Measurements from ENCODE around the gene CAB39L. TPM values are rescaled to one million over a fixed set of nuclear protein-coding genes. Genes with fewer than 3 reads are reported as not detected.
"Not testable (repeated sequence)": the region's sequence is repeated elsewhere in the genome, so short reads cannot be mapped to it uniquely, and the experiment has no call there.

The CAB39L gene
- total RNA-seq, 4 donors from 2014 or later: 75.4 to 119 (median 81.8) TPM

- DNase-seq (ENCODE audit: extremely low spot score): no peak
- H3K27me3 ChIP-seq: no peaks in the 10 kb centered on the region
- TF ChIP-seq POLR2A (IDR thresholded peaks at IDR 0.05; ENCODE audit: low read depth) (no peak), CTCF (IDR thresholded peaks at IDR 0.05) (no peak), POLR2AphosphoS5 (IDR thresholded peaks at IDR 0.05) (no peak), EP300 (IDR thresholded peaks at IDR 0.05) (no peak)
- H3K9me3 ChIP-seq: no peaks in the 10 kb centered on the region
- intact Hi-C loops (cut with DNase I): no loop called here
- no peak overlapping the region for H3K4me3 ChIP-seq
- peaks cover 8 to 34% (median 23%) of the 10 kb centered on the region in 4 donors for H3K4me1 ChIP-seq
- WGBS: 95% methylated on average over 2 of the region's 2 CpGs
- no peak overlapping the region for H3K27ac ChIP-seq (replicated peaks in 1 of 4)
- peaks cover 0 to 4% (median 0%) of the 10 kb centered on the region in 4 donors for H3K36me3 ChIP-seq
Observed at GRCh38 chr13:49296659-49297058, 147.2 kb downstream of the CAB39L start.

GRCh38 chr13:49295244-49295643 is 148.6 kb downstream of the CAB39L start:
- H3K9me3 ChIP-seq: no peaks in the 10 kb centered on the region

GRCh38 chr13:49294723-49295122 is 149.1 kb downstream of the CAB39L start:
- H3K9me3 ChIP-seq: not testable (repeated sequence)

More at GRCh38 chr13:49295244-49295643, 148.6 kb downstream of the CAB39L start:
- DNase-seq (ENCODE audit: extremely low spot score): no peak
- Histone ChIP-seq H3K27me3 (no peaks in the 10 kb centered on the region), H3K36me3 (peaks cover 0 to 4% (median 0%) of the 10 kb centered on the region in 4 donors), H3K27ac (replicated peaks in 1 of 4) (peak overlapping the region in 1 of 4 donors; percentile 37), H3K4me3 (no peak overlapping the region), H3K4me1 (peaks cover 0 to 24% (median 14%) of the 10 kb centered on the region in 4 donors)
- WGBS: 57% methylated on average over 6 of the region's 6 CpGs
- intact Hi-C loops (cut with DNase I): no loop called here
- no peak for TF ChIP-seq CTCF (IDR thresholded peaks at IDR 0.05)
- TF ChIP-seq POLR2A (IDR thresholded peaks at IDR 0.05; ENCODE audit: low read depth): no peak
- TF ChIP-seq EP300 (IDR thresholded peaks at IDR 0.05): no peak
- TF ChIP-seq POLR2AphosphoS5 (IDR thresholded peaks at IDR 0.05): no peak

GRCh38 chr13:49292742-49293486 is 150.9 kb downstream of the CAB39L start:
- peaks cover 0 to 24% (median 14%) of the 10 kb centered on the region in 4 donors for H3K4me1 ChIP-seq
- H3K27me3 ChIP-seq: no peaks in the 10 kb centered on the region
- intact Hi-C loops (cut with DNase I): no loop called here
- no peaks in the 10 kb centered on the region for H3K9me3 ChIP-seq
- H3K27ac ChIP-seq (replicated peaks in 1 of 4): peak overlapping the region in 1 of 4 donors; percentile 42
- peaks cover 0 to 8% (median 2%) of the 10 kb centered on the region in 4 donors for H3K36me3 ChIP-seq
- TF ChIP-seq POLR2A (IDR thresholded peaks at IDR 0.05; ENCODE audit: low read depth): no peak
- TF ChIP-seq CTCF (IDR thresholded peaks at IDR 0.05): no peak
- no peak for TF ChIP-seq EP300 (IDR thresholded peaks at IDR 0.05)
- peak; percentile 47 to 55 for TF ChIP-seq POLR2AphosphoS5 (IDR thresholded peaks at IDR 0.05)
- H3K4me3 ChIP-seq: no peak overlapping the region
- 25% methylated on average over 6 of the region's 6 CpGs for WGBS
- DNase-seq (ENCODE audit: extremely low spot score): no peak

More at GRCh38 chr13:49294723-49295122, 149.1 kb downstream of the CAB39L start:
- peaks cover 0 to 24% (median 14%) of the 10 kb centered on the region in 4 donors for H3K4me1 ChIP-seq
- intact Hi-C loops (cut with DNase I); DNase-seq (ENCODE audit: extremely low spot score); H3K36me3 ChIP-seq; H3K27me3 ChIP-seq; H3K4me3 ChIP-seq: not testable (repeated sequence)
- peak overlapping the region in 1 of 4 donors; percentile 37 for H3K27ac ChIP-seq (replicated peaks in 1 of 4)
- 97% methylated on average over 6 of the region's 6 CpGs for WGBS

- Histone ChIP-seq H3K27me3 (no peaks in the 10 kb centered on the region), H3K27ac (replicated peaks in 1 of 4) (no peak overlapping the region), H3K36me3 (peaks cover 0 to 35% (median 15%) of the 10 kb centered on the region in 4 donors), H3K4me1 (peaks cover 0 to 15% (median 13%) of the 10 kb centered on the region in 4 donors), H3K4me3 (no peak overlapping the region), H3K9me3 (no peaks in the 10 kb centered on the region)
- DNase-seq (ENCODE audit: extremely low spot score): no peak
- intact Hi-C loops (cut with DNase I): no loop called here
- no peak for TF ChIP-seq EP300 (IDR thresholded peaks at IDR 0.05)
- TF ChIP-seq CTCF (IDR thresholded peaks at IDR 0.05): no peak
- no peak for TF ChIP-seq POLR2AphosphoS5 (IDR thresholded peaks at IDR 0.05)
- TF ChIP-seq POLR2A (IDR thresholded peaks at IDR 0.05; ENCODE audit: low read depth): no peak
Observed at GRCh38 chr13:49288458-49288857, 155.4 kb downstream of the CAB39L start.
